ENCODE results near the gene RAD50.

DNA sequence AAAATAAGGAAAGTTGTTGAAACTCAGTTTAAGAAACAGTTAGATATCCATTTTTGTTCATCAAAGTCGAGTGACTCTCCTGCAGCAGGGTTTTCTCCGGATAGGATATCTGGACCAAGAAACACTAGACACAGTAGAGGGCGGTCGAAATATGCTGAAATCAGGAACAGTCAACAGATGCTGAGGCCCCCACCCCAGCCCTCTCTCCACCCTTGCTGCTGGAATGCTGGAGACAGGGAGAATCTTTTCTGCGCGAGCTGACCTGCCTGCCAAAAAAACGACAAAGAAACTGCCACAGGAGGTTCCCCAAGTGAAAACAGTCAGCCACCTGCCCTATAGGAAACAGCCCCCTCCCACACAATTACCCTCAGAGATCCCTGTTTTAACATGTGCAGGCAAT lies 96.9 kb downstream of the RAD50 start:
- TF ChIP-seq, protein P1, sequence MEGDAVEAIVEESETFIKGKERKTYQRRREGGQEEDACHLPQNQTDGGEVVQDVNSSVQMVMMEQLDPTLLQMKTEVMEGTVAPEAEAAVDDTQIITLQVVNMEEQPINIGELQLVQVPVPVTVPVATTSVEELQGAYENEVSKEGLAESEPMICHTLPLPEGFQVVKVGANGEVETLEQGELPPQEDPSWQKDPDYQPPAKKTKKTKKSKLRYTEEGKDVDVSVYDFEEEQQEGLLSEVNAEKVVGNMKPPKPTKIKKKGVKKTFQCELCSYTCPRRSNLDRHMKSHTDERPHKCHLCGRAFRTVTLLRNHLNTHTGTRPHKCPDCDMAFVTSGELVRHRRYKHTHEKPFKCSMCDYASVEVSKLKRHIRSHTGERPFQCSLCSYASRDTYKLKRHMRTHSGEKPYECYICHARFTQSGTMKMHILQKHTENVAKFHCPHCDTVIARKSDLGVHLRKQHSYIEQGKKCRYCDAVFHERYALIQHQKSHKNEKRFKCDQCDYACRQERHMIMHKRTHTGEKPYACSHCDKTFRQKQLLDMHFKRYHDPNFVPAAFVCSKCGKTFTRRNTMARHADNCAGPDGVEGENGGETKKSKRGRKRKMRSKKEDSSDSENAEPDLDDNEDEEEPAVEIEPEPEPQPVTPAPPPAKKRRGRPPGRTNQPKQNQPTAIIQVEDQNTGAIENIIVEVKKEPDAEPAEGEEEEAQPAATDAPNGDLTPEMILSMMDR (IDR thresholded peaks at IDR 0.05), result no peak
- TF ChIP-seq POLR2A (IDR thresholded peaks at IDR 0.05), result no peak
